GM18951 (cell line): Measurements from ENCODE around the gene SLC22A31.

ENCODE experiments used
- POLR2A ChIP-seq: IDR thresholded peaks from 4 replicates; pipeline ENCODE4 v1.6.1; 2011; ENCODE audit warnings: mild to moderate bottlenecking; ENCODE audit not compliant: insufficient read length, insufficient read depth; ENCODE audit errors: extremely low read depth
- in situ Hi-C: fragments of 300-500 bp; cut with MboI; formaldehyde crosslinking; loops from one replicate; pipeline ENCODE4 v1.12.0; 2022; ENCODE audit warnings: low sequenced_read_pairs, mixed read lengths, inconsistent platforms; ENCODE audit not compliant: unreplicated experiment

Gene SLC22A31

GRCh38 chr16:89176147-89176690, 24.1 kb downstream of the SLC22A31 start:
- no peak for TF ChIP-seq POLR2A
- in situ Hi-C loops: no loop called here

GRCh38 chr16:89175280-89176146, 24.8 kb downstream of the SLC22A31 start:
- in situ Hi-C loops: no loop called here
- TF ChIP-seq POLR2A: no peak

- in situ Hi-C loops: loop anchor here (25.0 kb wide), 1 partner anchor 238 kb away; no protein-coding TSS in a partner anchor
- TF ChIP-seq POLR2A: no peak
Measured at GRCh38 chr16:89174877-89175276, 25.5 kb downstream of the SLC22A31 start.

- TF ChIP-seq POLR2A: no peak
- in situ Hi-C loops: loop anchor here (25.0 kb wide), 1 partner anchor 237 kb away; no protein-coding TSS in a partner anchor
Measured at GRCh38 chr16:89174055-89174827, 26.1 kb downstream of the SLC22A31 start.

GRCh38 chr16:89173174-89173921, 27.0 kb downstream of the SLC22A31 start:
- TF ChIP-seq POLR2A: no peak
- in situ Hi-C loops: loop anchor here (25.0 kb wide), 1 partner anchor 236 kb away; no protein-coding TSS in a partner anchor

GRCh38 chr16:89172528-89173173, 27.7 kb downstream of the SLC22A31 start:
- no peak for TF ChIP-seq POLR2A
- in situ Hi-C loops: loop anchor here (25.0 kb wide), 1 partner anchor 235 kb away; no protein-coding TSS in a partner anchor

GRCh38 chr16:89172171-89172527, 28.2 kb downstream of the SLC22A31 start:
- in situ Hi-C loops: loop anchor here (25.0 kb wide), 1 partner anchor 235 kb away; no protein-coding TSS in a partner anchor
- no peak for TF ChIP-seq POLR2A

GRCh38 chr16:89171216-89172170, 28.8 kb downstream of the SLC22A31 start, which contains the start of gene CDH15:
TSS of gene CDH15 (plus strand) at chr16:89171748. CDS start at chr16:89171832, 84 bp downstream.
- in situ Hi-C loops: loop anchor here (25.0 kb wide), 1 partner anchor 234 kb away; no protein-coding TSS in a partner anchor
- TF ChIP-seq POLR2A: no peak

- TF ChIP-seq POLR2A: no peak
- in situ Hi-C loops: loop anchor here (25.0 kb wide), 1 partner anchor 233 kb away; no protein-coding TSS in a partner anchor
Measured at GRCh38 chr16:89170346-89171215, 29.8 kb downstream of the SLC22A31 start.

- no peak for TF ChIP-seq POLR2A
- in situ Hi-C loops: loop anchor here (25.0 kb wide), 1 partner anchor 232 kb away; no protein-coding TSS in a partner anchor
Measured at GRCh38 chr16:89169778-89170177, 30.6 kb downstream of the SLC22A31 start.
